HG03442 (cell line): Measurements from ENCODE around the gene PALMD.

Experiments used
- ATAC-seq: cut with Tn5 transposase; IDR thresholded peaks from one replicate; pipeline ENCODE4 v1.9.1; 2021; ENCODE audit warnings: mild to moderate bottlenecking, moderate library complexity; ENCODE audit not compliant: unreplicated experiment

PALMD gene

GRCh38 chr1:99738858-99739465 lies 93.0 kb downstream of the PALMD start:
- no peak for ATAC-seq

- ATAC-seq = no peak
These were observed 94.2 kb downstream of the PALMD start for GRCh38 chr1:99740141-99740540.
